Panc1 (cell line): ENCODE measurements around the gene ESR1. TPM values are rescaled to one million over a fixed set of nuclear protein-coding genes. Genes with fewer than 3 reads are reported as not detected.
"Not testable (repeated sequence)": the region's sequence is repeated elsewhere in the genome, so short reads cannot be mapped to it uniquely, and the experiment has no call there.

Source experiments
- ATAC-seq: fragments of 200-7000 bp; cut with Tn5 transposase; 2 replicates; pipeline ENCODE4 v1.9.1; 2020; ENCODE audit warnings: mild to moderate bottlenecking, moderate library complexity
- BruUV-seq: library from RNA; stranded (reverse); fragments of 400-500 nt; replicated peaks from 2 replicates; lab custom pipeline; 2021; lab: Mats Ljungman, UMichigan
- CTCF ChIA-PET: fragments of 300-600 bp; sonication (Branson Sonifier 250); formaldehyde crosslinking; loops from one replicate; lab custom pipeline; 2022; ENCODE audit warnings: antibody characterized with exemption; lab: Charles Lee
- POLR2A ChIA-PET: fragments of 300-600 bp; sonication (Branson Sonifier 250); formaldehyde crosslinking; loops from one replicate; lab custom pipeline; 2022; ENCODE audit warnings: antibody characterized with exemption; lab: Charles Lee
- DNase-seq: peaks from one replicate; pipeline ENCODE4 v3.0.0-alpha.2; 2010; ENCODE audit warnings: low read depth, low spot score
- H3K27ac ChIP-seq: 2 replicates; pipeline ENCODE4 v1.5.1; 2011; ENCODE audit warnings: mild to moderate bottlenecking, low read length, inconsistent platforms
- H3K27me3 ChIP-seq: fragments of 200-500 bp; sonication (Bioruptor generic); 2 replicates; pipeline ENCODE4 v1.6.0; 2014; ENCODE audit warnings: low read length, inconsistent platforms; ENCODE audit not compliant: control insufficient read depth, insufficient read depth
- H3K36me3 ChIP-seq: fragments of 200-500 bp; sonication (Bioruptor generic); 2 replicates; pipeline ENCODE4 v1.5.1; 2014; ENCODE audit warnings: inconsistent platforms, mild to moderate bottlenecking, low read length, moderate library complexity; ENCODE audit not compliant: control insufficient read depth, insufficient read depth
- H3K4me1 ChIP-seq: 2 replicates; pipeline ENCODE4 v1.5.1; 2011; ENCODE audit warnings: inconsistent platforms, mild to moderate bottlenecking, low read length, moderate library complexity; ENCODE audit not compliant: control insufficient read depth, insufficient read depth
- H3K4me3 ChIP-seq, 2 experiments: 2 replicates each; pipeline ENCODE4 v1.5.1; 2011 to 2012; ENCODE audit warnings: low read depth in 2 of 2, low read length in 2 of 2, mild to moderate bottlenecking in 2 of 2, inconsistent platforms in 1 of 2, moderate library complexity in 1 of 2
- H3K9me3 ChIP-seq: fragments of 200-500 bp; sonication (Bioruptor generic); 2 replicates; pipeline ENCODE4 v1.5.1; 2014; ENCODE audit warnings: low read depth, mild to moderate bottlenecking, inconsistent platforms, low read length, moderate library complexity; ENCODE audit not compliant: control insufficient read depth, insufficient read depth
- CTCF ChIP-seq: fragments of 450-650 bp; IDR thresholded peaks from 2 replicates; pipeline ENCODE4 v1.5.1; 2017; ENCODE audit warnings: mild to moderate bottlenecking
- POLR2AphosphoS5 ChIP-seq: IDR thresholded peaks from 2 replicates; pipeline ENCODE4 v1.6.1; 2012; ENCODE audit warnings: mild to moderate bottlenecking, low read depth, low read length, moderate library complexity
- SIN3A ChIP-seq: IDR thresholded peaks from 2 replicates; pipeline ENCODE4 v1.6.1; 2012; ENCODE audit warnings: low read depth, mild to moderate bottlenecking, low read length, moderate library complexity, borderline replicate concordance; ENCODE audit not compliant: insufficient read depth
- TCF7L2 ChIP-seq: IDR thresholded peaks from 2 replicates; pipeline ENCODE4 v1.6.1; 2011; ENCODE audit warnings: mild to moderate bottlenecking, low read depth, low read length, inconsistent platforms
- in situ Hi-C: cut with HindIII; loops from 2 replicates; pipeline ENCODE4 v1.10.0; 2016; ENCODE audit warnings: low sequenced_read_pairs, low pct_unique_long_range_greater_than_20kb
- intact Hi-C: fragments of 100-400 bp; cut with micrococcal nuclease; formaldehyde crosslinking; loops from one replicate; pipeline ENCODE4 v1.10.0; 2022; ENCODE audit not compliant: unreplicated experiment
- total RNA-seq: library from RNA; stranded (reverse); gene quantifications from one replicate; pipeline ENCODE4 v1.2.1, GENCODE V29; 2021; ENCODE audit not compliant: unreplicated experiment
- TF ChIP-seq, protein P1 (sequence below), 2 experiments: IDR thresholded peaks; 2 replicates each; pipeline ENCODE4 v1.6.1; 2011 to 2012; ENCODE audit warnings: low read depth in 2 of 2, control low read depth in 1 of 2, low read length in 1 of 2, mild to moderate bottlenecking in 1 of 2, moderate library complexity in 1 of 2; ENCODE audit not compliant: insufficient read depth in 1 of 2

ESR1 gene
- total RNA-seq, 1 experiment from 2014 or later: 0.03 TPM

DNA sequence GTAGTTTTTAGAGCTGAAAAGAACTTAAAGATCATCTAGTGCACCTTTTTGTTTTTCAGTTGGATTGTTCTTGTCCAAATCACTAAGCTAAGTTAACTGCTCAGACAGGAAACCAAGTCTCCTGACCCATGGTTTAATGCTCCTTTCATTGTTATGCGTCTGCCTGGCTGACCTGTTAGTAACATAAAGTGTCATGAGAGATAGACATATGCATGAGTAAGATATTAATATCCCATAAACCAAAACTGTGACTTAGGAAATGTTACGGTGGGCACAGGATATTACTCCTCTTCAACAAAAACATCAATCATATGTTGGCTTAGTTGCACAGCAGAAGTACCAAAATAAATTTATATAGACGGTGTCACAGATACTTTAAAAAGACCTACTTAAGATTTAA lies 84.0 kb downstream of the ESR1 start:
- no peak overlapping the region for H3K4me3 ChIP-seq
- TF ChIP-seq CTCF (no peak), TCF7L2 (no peak), POLR2AphosphoS5 (no peak), SIN3A (no peak)
- TF ChIP-seq, protein P1, sequence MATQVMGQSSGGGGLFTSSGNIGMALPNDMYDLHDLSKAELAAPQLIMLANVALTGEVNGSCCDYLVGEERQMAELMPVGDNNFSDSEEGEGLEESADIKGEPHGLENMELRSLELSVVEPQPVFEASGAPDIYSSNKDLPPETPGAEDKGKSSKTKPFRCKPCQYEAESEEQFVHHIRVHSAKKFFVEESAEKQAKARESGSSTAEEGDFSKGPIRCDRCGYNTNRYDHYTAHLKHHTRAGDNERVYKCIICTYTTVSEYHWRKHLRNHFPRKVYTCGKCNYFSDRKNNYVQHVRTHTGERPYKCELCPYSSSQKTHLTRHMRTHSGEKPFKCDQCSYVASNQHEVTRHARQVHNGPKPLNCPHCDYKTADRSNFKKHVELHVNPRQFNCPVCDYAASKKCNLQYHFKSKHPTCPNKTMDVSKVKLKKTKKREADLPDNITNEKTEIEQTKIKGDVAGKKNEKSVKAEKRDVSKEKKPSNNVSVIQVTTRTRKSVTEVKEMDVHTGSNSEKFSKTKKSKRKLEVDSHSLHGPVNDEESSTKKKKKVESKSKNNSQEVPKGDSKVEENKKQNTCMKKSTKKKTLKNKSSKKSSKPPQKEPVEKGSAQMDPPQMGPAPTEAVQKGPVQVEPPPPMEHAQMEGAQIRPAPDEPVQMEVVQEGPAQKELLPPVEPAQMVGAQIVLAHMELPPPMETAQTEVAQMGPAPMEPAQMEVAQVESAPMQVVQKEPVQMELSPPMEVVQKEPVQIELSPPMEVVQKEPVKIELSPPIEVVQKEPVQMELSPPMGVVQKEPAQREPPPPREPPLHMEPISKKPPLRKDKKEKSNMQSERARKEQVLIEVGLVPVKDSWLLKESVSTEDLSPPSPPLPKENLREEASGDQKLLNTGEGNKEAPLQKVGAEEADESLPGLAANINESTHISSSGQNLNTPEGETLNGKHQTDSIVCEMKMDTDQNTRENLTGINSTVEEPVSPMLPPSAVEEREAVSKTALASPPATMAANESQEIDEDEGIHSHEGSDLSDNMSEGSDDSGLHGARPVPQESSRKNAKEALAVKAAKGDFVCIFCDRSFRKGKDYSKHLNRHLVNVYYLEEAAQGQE (IDR thresholded peaks at IDR 0.05; ENCODE audit: insufficient read depth in 1 of 2, low read depth in 2 of 2, low read length in 1 of 2): no peak
- CTCF ChIA-PET: no interaction called here

GRCh38 chr6:151894426-151894825 lies 86.9 kb downstream of the ESR1 start:
- BruUV-seq, H3K9me3 ChIP-seq, in situ Hi-C loops, H3K27me3 ChIP-seq, H3K27ac ChIP-seq, H3K4me1 ChIP-seq, intact Hi-C loops, ATAC-seq, CTCF ChIA-PET, POLR2A ChIA-PET, H3K4me3 ChIP-seq, DNase-seq, H3K36me3 ChIP-seq: not testable (repeated sequence)

More for the DNA sequence above, 84.0 kb downstream of the ESR1 start:
- H3K9me3 ChIP-seq: no peaks in the 10 kb centered on the region
- ATAC-seq (no peak), DNase-seq (no peak)
- in situ Hi-C loops: no loop called here
- H3K27me3 ChIP-seq: no peaks in the 10 kb centered on the region
- no peaks in the 10 kb centered on the region for H3K4me1 ChIP-seq
- intact Hi-C loops: no loop called here
- H3K36me3 ChIP-seq: no peaks in the 10 kb centered on the region
- POLR2A ChIA-PET: interaction anchor here (0.6 kb wide), 1 partner anchor 458 kb away, joined by 8 read pairs; no protein-coding TSS in a partner anchor
- no peak overlapping the region for H3K27ac ChIP-seq
- BruUV-seq: no TSS peak

DNA sequence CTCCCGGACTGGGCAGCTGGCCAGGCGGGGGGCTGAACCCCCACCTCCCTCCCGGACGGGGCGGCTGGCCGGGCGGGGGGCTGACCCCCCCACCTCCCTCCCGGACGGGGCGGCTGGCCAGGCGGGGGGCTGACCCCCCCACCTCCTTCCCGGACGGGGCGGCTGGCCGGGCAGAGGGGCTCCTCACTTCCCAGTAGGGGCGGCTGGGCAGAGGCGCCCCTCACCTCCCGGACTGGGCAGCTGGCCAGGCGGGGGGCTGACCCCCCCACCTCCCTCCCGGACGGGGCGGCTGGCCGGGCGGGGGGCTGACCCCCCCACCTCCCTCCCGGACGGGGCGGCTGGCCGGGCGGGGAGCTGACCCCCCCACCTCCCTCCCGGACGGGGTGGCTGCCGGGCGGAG lies 91.7 kb downstream of the ESR1 start:
- POLR2A ChIA-PET, H3K9me3 ChIP-seq, H3K4me1 ChIP-seq, H3K36me3 ChIP-seq, H3K27me3 ChIP-seq, in situ Hi-C loops, H3K27ac ChIP-seq, ATAC-seq, BruUV-seq, DNase-seq, H3K4me3 ChIP-seq, CTCF ChIA-PET, intact Hi-C loops: not testable (repeated sequence)

DNA sequence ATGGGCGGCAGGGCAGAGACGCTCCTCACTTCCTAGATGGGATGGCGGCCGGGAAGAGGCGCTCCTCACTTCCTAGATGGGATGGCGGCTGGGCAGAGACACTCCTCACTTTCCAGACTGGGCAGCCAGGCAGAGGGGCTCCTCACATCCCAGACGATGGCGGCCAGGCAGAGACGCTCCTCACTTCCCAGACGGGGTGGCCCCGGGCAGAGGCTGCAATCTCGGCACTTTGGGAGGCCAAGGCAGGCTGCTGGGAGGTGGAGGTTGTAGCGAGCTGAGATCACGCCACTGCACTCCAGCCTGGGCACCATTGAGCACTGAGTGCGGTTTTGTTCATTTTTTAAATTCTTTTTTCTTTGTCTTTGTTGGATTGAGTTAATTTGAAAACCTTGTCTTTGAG lies 92.3 kb downstream of the ESR1 start:
- H3K4me3 ChIP-seq, BruUV-seq, ATAC-seq, CTCF ChIA-PET, in situ Hi-C loops, POLR2A ChIA-PET, H3K4me1 ChIP-seq, intact Hi-C loops, H3K9me3 ChIP-seq, H3K27me3 ChIP-seq, H3K36me3 ChIP-seq, DNase-seq, H3K27ac ChIP-seq: not testable (repeated sequence)
